Fibroblast of lung (primary cell): ENCODE measurements around the gene PPP1R14D. TPM values are rescaled to one million over a fixed set of nuclear protein-coding genes. Genes with fewer than 3 reads are reported as not detected.

Experiments
- DNase-seq, 2 donors: peaks; one replicate each; pipeline versions ENCODE4 v3.0.0 to v3.0.0-alpha.2; 2010; ENCODE audit warnings: low read depth in 2 of 2
- H2AFZ ChIP-seq: 2 replicates; pipeline ENCODE4 v1.5.1; 2012; ENCODE audit warnings: low read length, control low read depth, inconsistent platforms
- H3K27ac ChIP-seq: 2 replicates; pipeline ENCODE4 v1.5.1; 2011; ENCODE audit warnings: low read length, control low read depth; ENCODE audit not compliant: insufficient read depth
- H3K27me3 ChIP-seq: 2 replicates; pipeline ENCODE4 v1.5.1; 2011; ENCODE audit warnings: mild to moderate bottlenecking, low read length; ENCODE audit not compliant: control insufficient read depth, insufficient read depth
- H3K36me3 ChIP-seq: 2 replicates; pipeline ENCODE4 v1.5.1; 2011; ENCODE audit warnings: low read length; ENCODE audit not compliant: control insufficient read depth, insufficient read depth
- H3K4me1 ChIP-seq: 2 replicates; pipeline ENCODE4 v1.5.1; 2011; ENCODE audit warnings: low read length; ENCODE audit not compliant: control insufficient read depth, insufficient read depth; ENCODE audit errors: extremely low read depth
- H3K4me2 ChIP-seq: 2 replicates; pipeline ENCODE4 v1.5.1; 2011; ENCODE audit warnings: low read length, control low read depth; ENCODE audit not compliant: insufficient read depth; ENCODE audit errors: extremely low read depth
- H3K4me3 ChIP-seq, 4 experiments: fragments of 200-600 bp in 1 of 4; sonication (generic) in 1 of 4; replicated peaks in 1 of 4; 2 replicates each; pipeline ENCODE4 v1.5.1; 2011 to 2016; ENCODE audit warnings: low read length in 4 of 4, low read depth in 3 of 4, mild to moderate bottlenecking in 3 of 4, control low read depth in 2 of 4, inconsistent platforms in 1 of 4, mixed read lengths in 1 of 4; ENCODE audit not compliant: insufficient read depth in 1 of 4; ENCODE audit errors: control extremely low read depth in 1 of 4
- H3K79me2 ChIP-seq: 2 replicates; pipeline ENCODE4 v1.5.1; 2012; ENCODE audit warnings: mild to moderate bottlenecking, low read length, inconsistent platforms; ENCODE audit not compliant: control insufficient read depth, insufficient read depth
- H3K9ac ChIP-seq: 2 replicates; pipeline ENCODE4 v1.5.1; 2011; ENCODE audit warnings: mild to moderate bottlenecking, low read length, control low read depth; ENCODE audit not compliant: insufficient read depth
- H3K9me3 ChIP-seq: 2 replicates; pipeline ENCODE4 v1.5.1; 2012; ENCODE audit warnings: low read depth, low read length; ENCODE audit not compliant: control insufficient read depth, insufficient read depth
- H4K20me1 ChIP-seq: 2 replicates; pipeline ENCODE4 v1.5.1; 2011; ENCODE audit warnings: low read length; ENCODE audit not compliant: control insufficient read depth, insufficient read depth; ENCODE audit errors: extremely low read depth
- CTCF ChIP-seq, 2 donors: IDR thresholded peaks in 1 of 2; conservative IDR thresholded peaks in 1 of 2; 1 replicate in 1 of 2; 2 replicates in 1 of 2; pipeline ENCODE4 v1.5.1; 2011 to 2012; ENCODE audit warnings: low read length in 2 of 2, control low read depth in 1 of 2, inconsistent platforms in 1 of 2, low read depth in 1 of 2, mild to moderate bottlenecking in 1 of 2
- EZH2 ChIP-seq: IDR thresholded peaks from 2 replicates; pipeline ENCODE4 v1.5.1; 2012; ENCODE audit warnings: low read length, control low read depth, mild to moderate bottlenecking; ENCODE audit errors: missing control alignments
- polyA plus RNA-seq, 2 donors: library from polyadenylated mRNA; depleted of rRNA in 1 of 2; stranded (reverse) in 1 of 2; unstranded in 1 of 2; fragments of >200 nt; gene quantifications; 2 replicates each; pipeline ENCODE4 v1.2.1, GENCODE V29; 2011 to 2012; ENCODE audit warnings: missing spikeins in 1 of 2
- total RNA-seq: library from RNA; depleted of rRNA; stranded (reverse); fragments of >200 nt; gene quantifications from 2 replicates; pipeline ENCODE4 v1.2.1, GENCODE V29; 2014

The PPP1R14D gene
- total and polyA plus RNA-seq, 2 donors (not counting 1 experiment from before 2014, with no cell fraction given), result not detected

DNA sequence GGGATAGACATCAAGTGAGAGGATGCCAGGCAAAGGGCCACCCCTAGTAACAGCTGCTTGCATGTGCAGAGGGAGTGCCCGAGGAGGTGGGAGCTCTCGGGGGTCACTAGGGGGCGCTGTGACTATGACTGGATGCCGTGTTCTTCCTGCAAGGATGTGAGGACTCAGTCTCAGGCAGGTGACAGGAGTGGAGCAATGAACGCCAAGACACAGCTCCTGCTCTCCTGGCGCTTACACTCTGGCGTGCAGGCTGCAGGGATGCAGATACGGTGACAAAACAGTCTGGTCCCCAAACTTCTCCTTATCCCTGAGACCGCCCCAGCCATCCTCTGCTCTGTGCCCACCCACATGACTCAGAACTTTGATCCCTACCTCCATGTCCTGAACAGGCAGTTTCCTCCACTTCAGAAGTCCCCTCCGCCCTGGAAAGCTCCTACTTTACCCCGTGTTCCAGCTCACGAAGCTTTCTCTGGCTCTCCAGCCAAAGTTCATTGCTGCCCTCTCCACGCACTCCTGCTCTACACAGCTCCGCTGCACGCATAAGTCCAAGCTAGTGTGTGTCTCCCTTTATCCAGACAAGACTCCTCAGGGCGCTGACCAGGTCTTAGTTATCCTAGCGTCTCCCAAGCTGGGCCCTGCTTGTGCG, 30.8 kb upstream of the PPP1R14D start:
- Histone ChIP-seq H3K4me3 (no peak overlapping the region), H3K27me3 (no peaks in the 10 kb centered on the region), H4K20me1 (no peaks in the 10 kb centered on the region), H3K4me2 (no peak overlapping the region), H3K9me3 (no peaks in the 10 kb centered on the region), H3K79me2 (no peaks in the 10 kb centered on the region), H3K36me3 (no peaks in the 10 kb centered on the region), H3K4me1 (no peaks in the 10 kb centered on the region), H3K27ac (no peak overlapping the region), H3K9ac (no peak overlapping the region), H2AFZ (no peak overlapping the region)
- DNase-seq, result peak; percentile 62 to 73
- TF ChIP-seq EZH2 (no peak), CTCF (conservative IDR thresholded peaks at IDR 0.05 in 1 of 2, IDR thresholded peaks at IDR 0.05 in 1 of 2; ENCODE audit: low read depth in 1 of 2, low read length in 2 of 2) (peak; percentile 59 to 86)

DNA sequence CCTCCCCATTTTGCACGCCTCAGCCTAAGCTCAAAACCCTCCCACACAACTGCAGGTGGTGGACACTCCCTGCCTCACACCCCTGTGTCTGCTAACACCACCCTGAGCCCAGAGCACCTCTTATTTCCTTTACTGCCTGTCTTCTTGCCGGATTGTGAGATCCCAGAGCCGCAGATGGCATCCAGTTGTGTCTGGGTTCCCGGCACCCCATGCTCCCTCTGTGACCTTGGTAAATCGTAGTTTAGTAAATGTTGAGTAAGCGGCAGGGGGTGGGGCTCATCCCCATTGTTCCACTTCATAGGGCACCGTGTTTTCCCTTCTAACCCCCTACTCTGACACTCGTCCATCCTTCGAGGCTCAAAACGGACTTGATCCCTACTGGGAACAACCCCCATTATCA, 30.2 kb upstream of the PPP1R14D start:
- no peak overlapping the region for H3K4me3 ChIP-seq
- H3K4me1 ChIP-seq, result no peaks in the 10 kb centered on the region
- DNase-seq, result no peak
- H3K27ac ChIP-seq, result no peak overlapping the region
- no peak overlapping the region for H3K4me2 ChIP-seq
- H3K79me2 ChIP-seq, result no peaks in the 10 kb centered on the region
- TF ChIP-seq EZH2 (no peak), CTCF (conservative IDR thresholded peaks at IDR 0.05 in 1 of 2, IDR thresholded peaks at IDR 0.05 in 1 of 2; ENCODE audit: low read depth in 1 of 2, low read length in 2 of 2) (no peak)
- no peaks in the 10 kb centered on the region for H3K27me3 ChIP-seq
- no peaks in the 10 kb centered on the region for H3K9me3 ChIP-seq
- no peaks in the 10 kb centered on the region for H3K36me3 ChIP-seq
- H2AFZ ChIP-seq, result no peak overlapping the region
- H4K20me1 ChIP-seq, result no peaks in the 10 kb centered on the region
- no peak overlapping the region for H3K9ac ChIP-seq

- Histone ChIP-seq H3K9me3 (no peaks in the 10 kb centered on the region), H2AFZ (peak overlapping the region; percentile 16), H3K79me2 (no peaks in the 10 kb centered on the region), H4K20me1 (no peaks in the 10 kb centered on the region), H3K4me3 (no peak overlapping the region), H3K9ac (no peak overlapping the region), H3K4me2 (no peak overlapping the region), H3K27ac (no peak overlapping the region), H3K36me3 (no peaks in the 10 kb centered on the region), H3K27me3 (no peaks in the 10 kb centered on the region), H3K4me1 (no peaks in the 10 kb centered on the region)
- peak; percentile 33 to 52 for DNase-seq
- TF ChIP-seq EZH2, result no peak
- TF ChIP-seq CTCF (conservative IDR thresholded peaks at IDR 0.05 in 1 of 2, IDR thresholded peaks at IDR 0.05 in 1 of 2; ENCODE audit: low read depth in 1 of 2, low read length in 2 of 2), result peak; percentile 92 to 99
Observed at GRCh38 chr15:40857601-40858341, 29.3 kb upstream of the PPP1R14D start.
